Body of pancreas (tissue), 4 donors: Measurements from ENCODE around the gene CDH12. TPM values are rescaled to one million over a fixed set of nuclear protein-coding genes. Genes with fewer than 3 reads are reported as not detected.
"Not testable (repeated sequence)": the region's sequence is repeated elsewhere in the genome, so short reads cannot be mapped to it uniquely, and the experiment has no call there.

ENCODE experiments used
- ATAC-seq: fragments of 150-250 bp; one replicate; pipeline ENCODE4 v1.9.1; 2016
- DNase-seq, 4 donors: peaks; one replicate each; pipeline ENCODE4 v3.0.0-alpha.2; 2019
- H3K27ac ChIP-seq, 4 donors: fragments of 200-600 bp; sonication (generic); 1 replicate in 3 of 4; 2 replicates in 1 of 4; pipeline versions ENCODE4 v1.5.1 to v1.6.1; 2016 to 2019; ENCODE audit warnings: mild to moderate bottlenecking in 1 of 4, mixed read lengths in 1 of 4, moderate library complexity in 1 of 4
- H3K27me3 ChIP-seq, 2 donors: fragments of 200-600 bp; sonication (generic); one replicate each; pipeline ENCODE4 v1.6.0; 2016; ENCODE audit warnings: mild to moderate bottlenecking in 1 of 2
- H3K36me3 ChIP-seq, 2 donors: fragments of 200-600 bp; sonication (generic); replicated peaks in 1 of 2; 2 replicates each; pipeline ENCODE4 v1.5.1; 2016; ENCODE audit warnings: low read depth in 2 of 2; ENCODE audit not compliant: insufficient read depth in 1 of 2
- H3K4me1 ChIP-seq: fragments of 200-600 bp; sonication (generic); one replicate; pipeline ENCODE4 v1.6.0; 2016
- H3K4me3 ChIP-seq, 2 donors: fragments of 200-600 bp; sonication (generic); 1 replicate in 1 of 2; 2 replicates in 1 of 2; pipeline ENCODE4 v1.5.1; 2016 to 2019
- H3K9me3 ChIP-seq, 3 donors: fragments of 200-600 bp; sonication (generic); 1 replicate in 2 of 3; 2 replicates in 1 of 3; pipeline ENCODE4 v1.5.1; 2016
- CTCF ChIP-seq, 7 experiments: fragments of 450-650 bp in 4 of 7; fragments of 200-600 bp in 3 of 7; sonication (generic) in 3 of 7; IDR thresholded peaks; one replicate each; pipeline ENCODE4 v1.5.1; 2016 to 2019; ENCODE audit warnings: antibody characterized with exemption in 7 of 7
- POLR2A ChIP-seq, 3 donors: fragments of 450-650 bp; IDR thresholded peaks; one replicate each; pipeline ENCODE4 v1.6.1; 2016; ENCODE audit warnings: antibody characterized with exemption in 3 of 3, mild to moderate bottlenecking in 2 of 3
- WGBS, 2 donors: methylation state at CpG; one replicate each; pipeline ENCODE4 v1.1.5; 2017; 5-methylcytosine and 5-hydroxymethylcytosine counted together
- intact Hi-C: fragments of 100-400 bp; cut with DNase I; formaldehyde crosslinking; loops from one replicate; pipeline ENCODE4 v1.15.1; 2023
- total RNA-seq, 2 donors: library from RNA; depleted of rRNA; stranded (reverse); fragments of >200 nt; gene quantifications; one replicate each; pipeline ENCODE4 v1.1.0, GENCODE V29; 2016

The CDH12 gene
- total RNA-seq, 2 donors from 2014 or later = not detected

GRCh38 chr5:22295832-22296231 lies 557.3 kb downstream of the CDH12 start:
- no peaks in the 10 kb centered on the region for H3K27me3 ChIP-seq
- intact Hi-C loops = no loop called here
- 43 to 57% methylated on average over 1 of the region's 1 CpG for WGBS, 2 donors

GRCh38 chr5:22293147-22293546 lies 560.0 kb downstream of the CDH12 start:
- H3K27ac ChIP-seq = no peak overlapping the region
- H3K4me1 ChIP-seq = no peaks in the 10 kb centered on the region
- H3K4me3 ChIP-seq = no peak overlapping the region
- intact Hi-C loops = no loop called here
- WGBS, 2 donors = 80 to 93% methylated on average over 3 of the region's 3 CpGs
- H3K36me3 ChIP-seq = no peaks in the 10 kb centered on the region
- DNase-seq = no peak
- ATAC-seq = no peak
- no peak for TF ChIP-seq POLR2A (IDR thresholded peaks at IDR 0.05)
- no peak for TF ChIP-seq CTCF (IDR thresholded peaks at IDR 0.05)
- H3K9me3 ChIP-seq = peaks cover 0 to 3% (median 0%) of the 10 kb centered on the region in 3 donors
- no peaks in the 10 kb centered on the region for H3K27me3 ChIP-seq

More at GRCh38 chr5:22295832-22296231, 557.3 kb downstream of the CDH12 start:
- ATAC-seq (no peak), DNase-seq (no peak)
- no peak overlapping the region for H3K27ac ChIP-seq
- peaks cover 0 to 3% (median 0%) of the 10 kb centered on the region in 3 donors for H3K9me3 ChIP-seq
- no peaks in the 10 kb centered on the region for H3K36me3 ChIP-seq
- TF ChIP-seq POLR2A (IDR thresholded peaks at IDR 0.05) (no peak), CTCF (IDR thresholded peaks at IDR 0.05) (no peak)
- H3K4me1 ChIP-seq = no peaks in the 10 kb centered on the region
- H3K4me3 ChIP-seq = no peak overlapping the region

- Histone ChIP-seq H3K27me3 (no peaks in the 10 kb centered on the region), H3K4me3 (no peak overlapping the region), H3K27ac (no peak overlapping the region), H3K36me3 (no peaks in the 10 kb centered on the region), H3K9me3 (peaks cover 0 to 4% (median 0%) of the 10 kb centered on the region in 3 donors), H3K4me1 (no peaks in the 10 kb centered on the region)
- no peak for TF ChIP-seq CTCF (IDR thresholded peaks at IDR 0.05)
- no peak for TF ChIP-seq POLR2A (IDR thresholded peaks at IDR 0.05)
- WGBS, 2 donors = 37 to 50% methylated on average over 1 of the region's 1 CpG
- ATAC-seq (no peak), DNase-seq (no peak)
- intact Hi-C loops = no loop called here
Measured at GRCh38 chr5:22278164-22278563, 575.0 kb downstream of the CDH12 start.

- Histone ChIP-seq H3K4me1 (no peaks in the 10 kb centered on the region), H3K27me3 (no peaks in the 10 kb centered on the region), H3K27ac (no peak overlapping the region), H3K9me3 (peaks cover 0 to 4% (median 0%) of the 10 kb centered on the region in 3 donors), H3K4me3 (no peak overlapping the region), H3K36me3 (no peaks in the 10 kb centered on the region)
- TF ChIP-seq POLR2A (IDR thresholded peaks at IDR 0.05) (no peak), CTCF (IDR thresholded peaks at IDR 0.05) (no peak)
- intact Hi-C loops = no loop called here
- 34 to 42% methylated on average over 4 of the region's 4 CpGs for WGBS, 2 donors
- ATAC-seq (no peak), DNase-seq (no peak)
Measured at GRCh38 chr5:22277006-22277405, 576.1 kb downstream of the CDH12 start.

GRCh38 chr5:22265855-22266254 lies 587.3 kb downstream of the CDH12 start:
- H3K27me3 ChIP-seq, H3K9me3 ChIP-seq, H3K36me3 ChIP-seq, ATAC-seq, H3K4me1 ChIP-seq, H3K27ac ChIP-seq, DNase-seq, intact Hi-C loops, H3K4me3 ChIP-seq: not testable (repeated sequence)
- WGBS, 2 donors = 83 to 84% methylated on average over 7 of the region's 7 CpGs
